Hepatocyte (in vitro differentiated cells): Measurements from ENCODE around the gene URB2. TPM values are rescaled to one million over a fixed set of nuclear protein-coding genes. Genes with fewer than 3 reads are reported as not detected.

Source experiments
- DNase-seq: peaks from one replicate; pipeline ENCODE4 v3.0.0-alpha.2; 2016; ENCODE audit warnings: low spot score
- H2AFZ ChIP-seq: fragments of 200-600 bp; sonication (generic); 2 replicates; pipeline ENCODE4 v1.6.0; 2016; ENCODE audit warnings: antibody characterized with exemption, mild to moderate bottlenecking
- H3K27ac ChIP-seq: fragments of 200-600 bp; sonication (generic); 2 replicates; pipeline ENCODE4 v1.5.1; 2016; ENCODE audit warnings: mild to moderate bottlenecking
- H3K27me3 ChIP-seq: fragments of 200-600 bp; sonication (generic); 2 replicates; pipeline ENCODE4 v1.6.1; 2016
- H3K36me3 ChIP-seq: fragments of 200-600 bp; sonication (generic); replicated peaks from 2 replicates; pipeline ENCODE4 v1.5.1; 2016; ENCODE audit warnings: low read depth; ENCODE audit not compliant: insufficient read depth
- H3K4me1 ChIP-seq: fragments of 200-600 bp; sonication (generic); 2 replicates; pipeline ENCODE4 v1.5.1; 2016; ENCODE audit warnings: mild to moderate bottlenecking, moderate library complexity; ENCODE audit not compliant: insufficient read depth
- H3K4me2 ChIP-seq: fragments of 200-600 bp; sonication (generic); 2 replicates; pipeline ENCODE4 v1.6.0; 2016
- H3K4me3 ChIP-seq: fragments of 200-600 bp; sonication (generic); 2 replicates; pipeline ENCODE4 v1.5.1; 2016; ENCODE audit warnings: mild to moderate bottlenecking
- H3K79me2 ChIP-seq: fragments of 200-600 bp; sonication (generic); 2 replicates; pipeline ENCODE4 v1.6.0; 2017; ENCODE audit warnings: mild to moderate bottlenecking
- H3K9me2 ChIP-seq: fragments of 200-600 bp; sonication (generic); replicated peaks from 2 replicates; pipeline ENCODE4 v1.6.0; 2017; ENCODE audit warnings: mild to moderate bottlenecking; ENCODE audit not compliant: insufficient read depth
- H3K9me3 ChIP-seq: fragments of 200-600 bp; sonication (generic); 2 replicates; pipeline ENCODE4 v1.5.1; 2016; ENCODE audit warnings: low read depth, mild to moderate bottlenecking
- H4K20me1 ChIP-seq: fragments of 200-600 bp; sonication (generic); 2 replicates; pipeline ENCODE4 v1.6.0; 2016; ENCODE audit warnings: mild to moderate bottlenecking; ENCODE audit not compliant: insufficient read depth, poor library complexity, severe bottlenecking
- CTCF ChIP-seq: fragments of 200-600 bp; sonication (generic); IDR thresholded peaks from 2 replicates; pipeline ENCODE4 v1.5.1; 2016; ENCODE audit warnings: antibody characterized with exemption, mild to moderate bottlenecking; ENCODE audit not compliant: poor library complexity
- EZH2 ChIP-seq: fragments of 200-600 bp; sonication (generic); IDR thresholded peaks from 2 replicates; pipeline ENCODE4 v1.6.1; 2016; ENCODE audit warnings: antibody characterized with exemption, mild to moderate bottlenecking, borderline replicate concordance
- EZH2phosphoT487 ChIP-seq: fragments of 200-600 bp; sonication (generic); IDR thresholded peaks from one replicate; pipeline ENCODE4 v1.6.1; 2018; ENCODE audit warnings: antibody characterized with exemption, mild to moderate bottlenecking, low read depth, moderate library complexity; ENCODE audit not compliant: unreplicated experiment, severe bottlenecking
- WGBS: methylation state at CpG from one replicate; pipeline ENCODE4 v1.1.6; 2016; ENCODE audit warnings: low lambda C conversion rate; ENCODE audit errors: missing lambda C conversion rate; 5-methylcytosine and 5-hydroxymethylcytosine counted together
- polyA plus RNA-seq: library from polyadenylated mRNA; unstranded; fragments of >200 nt; fragmentation: Nextera tagmentation; extraction: Ambion mirVana; gene quantifications from 2 replicates; pipeline ENCODE4 v1.2.1, GENCODE V29; 2016
- total RNA-seq: library from RNA; depleted of rRNA; stranded (reverse); fragments of >200 nt; gene quantifications from 2 replicates; pipeline ENCODE4 v1.2.3, GENCODE V29; 2014

Gene URB2
- total and polyA plus RNA-seq, 2 experiments from 2014 or later: 4.6 to 12.4 TPM

- TF ChIP-seq EZH2 (no peak), EZH2phosphoT487 (no peak), CTCF (no peak)
- no peaks in the 10 kb centered on the region for H3K9me3 ChIP-seq
- 82% methylated on average over 5 of the region's 5 CpGs for WGBS
- H2AFZ ChIP-seq: no peak overlapping the region
- H3K79me2 ChIP-seq: peaks cover 45% of the 10 kb centered on the region
- DNase-seq: no peak
- no peaks in the 10 kb centered on the region for H3K4me1 ChIP-seq
- no peak overlapping the region for H3K4me3 ChIP-seq
- no peaks in the 10 kb centered on the region for H3K36me3 ChIP-seq
- H3K27ac ChIP-seq: no peak overlapping the region
- no peaks in the 10 kb centered on the region for H3K9me2 ChIP-seq
- H4K20me1 ChIP-seq: peaks cover 17% of the 10 kb centered on the region
- no peak overlapping the region for H3K4me2 ChIP-seq
- no peaks in the 10 kb centered on the region for H3K27me3 ChIP-seq
These were observed 12.1 kb upstream of the URB2 start for GRCh38 chr1:229613938-229614337.

GRCh38 chr1:229614701-229615100 lies 11.3 kb upstream of the URB2 start:
- Histone ChIP-seq H3K4me3 (no peak overlapping the region), H3K4me2 (no peak overlapping the region), H4K20me1 (peaks cover 22% of the 10 kb centered on the region), H3K27me3 (no peaks in the 10 kb centered on the region), H3K9me2 (no peaks in the 10 kb centered on the region), H2AFZ (no peak overlapping the region), H3K79me2 (peaks cover 52% of the 10 kb centered on the region), H3K4me1 (no peaks in the 10 kb centered on the region), H3K36me3 (no peaks in the 10 kb centered on the region), H3K9me3 (no peaks in the 10 kb centered on the region), H3K27ac (no peak overlapping the region)
- no peak for TF ChIP-seq CTCF
- no peak for TF ChIP-seq EZH2
- no peak for TF ChIP-seq EZH2phosphoT487
- 100% methylated on average over 2 of the region's 2 CpGs for WGBS
- no peak for DNase-seq

- H3K27ac ChIP-seq: no peak overlapping the region
- H3K27me3 ChIP-seq: no peaks in the 10 kb centered on the region
- WGBS: 92% methylated on average over 11 of the region's 11 CpGs
- no peak overlapping the region for H3K4me3 ChIP-seq
- TF ChIP-seq CTCF (no peak), EZH2phosphoT487 (no peak), EZH2 (no peak)
- no peak overlapping the region for H2AFZ ChIP-seq
- H3K4me1 ChIP-seq: no peaks in the 10 kb centered on the region
- no peaks in the 10 kb centered on the region for H3K9me3 ChIP-seq
- no peaks in the 10 kb centered on the region for H3K36me3 ChIP-seq
- no peak for DNase-seq
- no peak overlapping the region for H3K4me2 ChIP-seq
- peaks cover 81% of the 10 kb centered on the region for H3K79me2 ChIP-seq
- no peaks in the 10 kb centered on the region for H3K9me2 ChIP-seq
- H4K20me1 ChIP-seq: peaks cover 32% of the 10 kb centered on the region
These were observed 8.5 kb upstream of the URB2 start for GRCh38 chr1:229617351-229618100.
